Measurements from ENCODE around the gene IZUMO4. TPM values are rescaled to one million over a fixed set of nuclear protein-coding genes. Genes with fewer than 3 reads are reported as not detected.
A peak's percentile ranks its signal among the peaks of the same experiment; 100 is the strongest.

Gene IZUMO4
- total RNA-seq, 1 donor from 2014 or later, result 5.8 TPM

GRCh38 chr19:2047449-2048103, 49.1 kb upstream of the IZUMO4 start:
- Histone ChIP-seq H3K4me1 (ENCODE audit: insufficient read depth, low read length) (peaks cover 30% of the 10 kb centered on the region), H3K4me3 (ENCODE audit: insufficient read depth, low read depth, low read length) (peak overlapping the region; percentile 5), H3K9me3 (ENCODE audit: insufficient read depth, low read depth, low read length) (no peaks in the 10 kb centered on the region), H3K79me2 (ENCODE audit: insufficient read depth, low read length) (peaks cover 61% of the 10 kb centered on the region), H2AFZ (ENCODE audit: low read depth, low read length) (no peak overlapping the region), H3K4me2 (ENCODE audit: low read length) (peak overlapping the region; percentile 39), H4K20me1 (ENCODE audit: insufficient read depth, low read length) (peaks cover 60% of the 10 kb centered on the region), H3K9ac (ENCODE audit: low read length) (peak overlapping the region; percentile 12), H3K27ac (ENCODE audit: low read depth, low read length) (no peak overlapping the region), H3K27me3 (ENCODE audit: insufficient read depth, low read length) (no peaks in the 10 kb centered on the region), H3K36me3 (ENCODE audit: insufficient read depth, low read length) (no peaks in the 10 kb centered on the region)
- H3K4me1 Mint-ChIP-seq (ENCODE audit: low read depth, unreplicated experiment), result peaks cover 10% of the 10 kb centered on the region
- no peak overlapping the region for H3K27ac Mint-ChIP-seq (ENCODE audit: unreplicated experiment)
- DNase-seq (ENCODE audit: low read depth) (no peak), FAIRE-seq (no peak)
- peaks cover 3% of the 10 kb centered on the region for H3K36me3 Mint-ChIP-seq (ENCODE audit: low read depth, unreplicated experiment)
- peak overlapping the region; percentile 50 for H3K4me3 Mint-ChIP-seq (ENCODE audit: unreplicated experiment)
- H3K27me3 Mint-ChIP-seq (ENCODE audit: low read depth, unreplicated experiment), result no peaks in the 10 kb centered on the region
- H3K9me3 Mint-ChIP-seq (ENCODE audit: unreplicated experiment), result no peaks in the 10 kb centered on the region
- TF ChIP-seq CTCF (IDR thresholded peaks at IDR 0.05; ENCODE audit: insufficient read depth, low read depth, low read length) (no peak), EZH2 (IDR thresholded peaks at IDR 0.05; ENCODE audit: insufficient read depth, low read length) (no peak)

- peaks cover 29% of the 10 kb centered on the region for H3K4me1 ChIP-seq (ENCODE audit: insufficient read depth, low read length)
- H3K9me3 ChIP-seq (ENCODE audit: insufficient read depth, low read depth, low read length), result no peaks in the 10 kb centered on the region
- Mint-ChIP-seq H3K9me3 (ENCODE audit: unreplicated experiment) (no peaks in the 10 kb centered on the region), H3K27me3 (ENCODE audit: low read depth, unreplicated experiment) (no peaks in the 10 kb centered on the region), H3K27ac (ENCODE audit: unreplicated experiment) (no peak overlapping the region), H3K36me3 (ENCODE audit: low read depth, unreplicated experiment) (peaks cover 3% of the 10 kb centered on the region), H3K4me1 (ENCODE audit: low read depth, unreplicated experiment) (peaks cover 9% of the 10 kb centered on the region), H3K4me3 (ENCODE audit: unreplicated experiment) (peak overlapping the region; percentile 90)
- H3K79me2 ChIP-seq (ENCODE audit: insufficient read depth, low read length), result peaks cover 61% of the 10 kb centered on the region
- no peaks in the 10 kb centered on the region for H3K36me3 ChIP-seq (ENCODE audit: insufficient read depth, low read length)
- H4K20me1 ChIP-seq (ENCODE audit: insufficient read depth, low read length), result peaks cover 60% of the 10 kb centered on the region
- H3K27me3 ChIP-seq (ENCODE audit: insufficient read depth, low read length), result no peaks in the 10 kb centered on the region
- TF ChIP-seq CTCF (IDR thresholded peaks at IDR 0.05; ENCODE audit: insufficient read depth, low read depth, low read length), result no peak
- TF ChIP-seq EZH2 (IDR thresholded peaks at IDR 0.05; ENCODE audit: insufficient read depth, low read length), result no peak
- H3K4me3 ChIP-seq (ENCODE audit: insufficient read depth, low read depth, low read length), result no peak overlapping the region
- DNase-seq (ENCODE audit: low read depth), result no peak
- H3K9ac ChIP-seq (ENCODE audit: low read length), result peak overlapping the region; percentile 12
- H2AFZ ChIP-seq (ENCODE audit: low read depth, low read length), result no peak overlapping the region
- H3K4me2 ChIP-seq (ENCODE audit: low read length), result peak overlapping the region; percentile 98
- no peak overlapping the region for H3K27ac ChIP-seq (ENCODE audit: low read depth, low read length)
- no peak for FAIRE-seq
These were observed 48.4 kb upstream of the IZUMO4 start for GRCh38 chr19:2048104-2048958.

Data from astrocyte (in vitro differentiated cells and primary cell).